GM12878 (cell line): ENCODE measurements around the gene COL27A1. TPM values are rescaled to one million over a fixed set of nuclear protein-coding genes. Genes with fewer than 3 reads are reported as not detected.

ENCODE experiments used
- ATAC-seq: fragments of 200-7000 bp; cut with Tn5 transposase; 3 replicates; pipeline ENCODE4 v1.9.1; 2020; ENCODE audit warnings: mild to moderate bottlenecking, moderate library complexity
- BruUV-seq: library from RNA; stranded (reverse); fragments of 400-500 nt; replicated peaks from 2 replicates; lab custom pipeline; 2021; lab: Mats Ljungman, UMichigan
- CTCF ChIA-PET: fragments of 300-600 bp; sonication (Branson Sonifier 250); formaldehyde crosslinking; extraction: SDS; loops from one replicate; lab custom pipeline; 2021; ENCODE audit warnings: inconsistent platforms; lab: Yijun Ruan, JAX
- POLR2A ChIA-PET: fragments of 350-600 bp; formaldehyde crosslinking; extraction: SDS; loops from one replicate; lab custom pipeline; 2021; ENCODE audit warnings: inconsistent platforms; lab: Charles Lee
- RAD21 ChIA-PET: fragments of 300-600 bp; sonication (Branson Sonifier 250); formaldehyde crosslinking; loops from one replicate; lab custom pipeline; 2023; ENCODE audit warnings: antibody characterized with exemption; ENCODE audit not compliant: unreplicated experiment; lab: Charles Lee
- SMC1A ChIA-PET: fragments of 300-600 bp; sonication (Branson Sonifier 250); formaldehyde crosslinking; loops from one replicate; lab custom pipeline; 2023; ENCODE audit not compliant: unreplicated experiment, uncharacterized antibody; lab: Charles Lee
- DNase-seq: peaks from one replicate; pipeline ENCODE4 v3.0.0-alpha.2; 2011; ENCODE audit warnings: low read depth, low spot score
- FAIRE-seq: peaks from 3 replicates; lab custom pipeline; 2011; peaks lifted over from hg19 to GRCh38; lab: Jason Lieb, UNC
- H2AFZ ChIP-seq: 2 replicates; pipeline ENCODE4 v1.6.0; 2011; ENCODE audit warnings: low read depth, low read length, control low read depth; ENCODE audit not compliant: control insufficient read depth
- H3K27ac ChIP-seq: 2 replicates; pipeline ENCODE4 v1.5.1; 2011; ENCODE audit warnings: control low read depth; ENCODE audit not compliant: control insufficient read depth, insufficient read depth
- H3K27me3 ChIP-seq, 2 experiments: replicated peaks in 1 of 2; 2 replicates each; pipeline versions ENCODE4 v1.6.0 to v1.6.1; 2011; ENCODE audit warnings: low read length in 1 of 2; ENCODE audit not compliant: control insufficient read depth in 2 of 2, insufficient read depth in 2 of 2
- H3K36me3 ChIP-seq, 2 experiments: 2 replicates each; pipeline ENCODE4 v1.5.1; 2011; ENCODE audit warnings: low read length in 1 of 2; ENCODE audit not compliant: control insufficient read depth in 2 of 2, insufficient read depth in 2 of 2
- H3K4me1 ChIP-seq: 2 replicates; pipeline ENCODE4 v1.6.1; 2011; ENCODE audit warnings: mild to moderate bottlenecking, low read length, moderate library complexity, mixed read lengths; ENCODE audit not compliant: control insufficient read depth, insufficient read depth
- H3K4me2 ChIP-seq: 2 replicates; pipeline ENCODE4 v1.6.0; 2011; ENCODE audit warnings: control low read depth; ENCODE audit not compliant: control insufficient read depth, insufficient read depth
- H3K4me3 ChIP-seq: fragments of 200-600 bp; sonication (generic); 2 replicates; pipeline ENCODE4 v1.5.1; 2016
- H3K79me2 ChIP-seq: 2 replicates; pipeline ENCODE4 v1.6.0; 2011; ENCODE audit warnings: low read length; ENCODE audit not compliant: control insufficient read depth, insufficient read depth
- H3K9ac ChIP-seq: 2 replicates; pipeline ENCODE4 v1.8.0; 2011; ENCODE audit warnings: low read length, control low read depth, mixed read lengths; ENCODE audit not compliant: control insufficient read depth, insufficient read depth
- H3K9me3 ChIP-seq: replicated peaks from 3 replicates; pipeline ENCODE4 v1.5.1; 2011; ENCODE audit warnings: mild to moderate bottlenecking, low read length; ENCODE audit not compliant: control insufficient read depth, insufficient read depth
- H4K20me1 ChIP-seq: 2 replicates; pipeline ENCODE4 v1.6.0; 2011; ENCODE audit not compliant: control insufficient read depth, insufficient read depth
- BMI1 ChIP-seq: fragments of 450-650 bp; IDR thresholded peaks from 2 replicates; pipeline ENCODE4 v1.6.1; 2016; ENCODE audit warnings: mild to moderate bottlenecking, moderate library complexity, borderline replicate concordance
- IRF5 ChIP-seq: fragments of 450-650 bp; IDR thresholded peaks from 2 replicates; pipeline ENCODE4 v1.6.1; 2017; ENCODE audit warnings: borderline replicate concordance
- KLF5 ChIP-seq: fragments of 450-650 bp; IDR thresholded peaks from 2 replicates; pipeline ENCODE4 v1.6.1; 2014; ENCODE audit warnings: mild to moderate bottlenecking; ENCODE audit not compliant: partially characterized antibody
- MTA2 ChIP-seq: fragments of 450-650 bp; IDR thresholded peaks from 2 replicates; pipeline ENCODE4 v1.6.1; 2016; ENCODE audit warnings: low read depth, mild to moderate bottlenecking, moderate library complexity
- NRF1 ChIP-seq: conservative IDR thresholded peaks from 2 replicates; pipeline ENCODE4 v1.6.1; 2011; ENCODE audit warnings: mild to moderate bottlenecking, low read depth, low read length, improper control_type of control experiment
- POLR2AphosphoS5 ChIP-seq: IDR thresholded peaks from 2 replicates; pipeline ENCODE4 v1.6.1; 2011; ENCODE audit warnings: mild to moderate bottlenecking, low read length, inconsistent platforms
- RAD21 ChIP-seq: IDR thresholded peaks from 2 replicates; pipeline ENCODE4 v1.6.1; 2011; ENCODE audit warnings: mild to moderate bottlenecking, low read depth, low read length, moderate library complexity; ENCODE audit not compliant: insufficient read depth
- SUPT20H ChIP-seq: IDR thresholded peaks from 2 replicates; pipeline ENCODE4 v1.6.1; 2011; ENCODE audit warnings: low read depth, mild to moderate bottlenecking, low read length, moderate library complexity, borderline replicate concordance; ENCODE audit not compliant: control insufficient read depth
- WRNIP1 ChIP-seq: IDR thresholded peaks from 2 replicates; pipeline ENCODE4 v1.6.1; 2011; ENCODE audit warnings: low read depth, low read length, improper control_type of control experiment, borderline replicate concordance
- WGBS: methylation state at CpG from one replicate; pipeline ENCODE4 v1.1.6; 2016; ENCODE audit warnings: low lambda C conversion rate; ENCODE audit not compliant: insufficient replicate concordance, insufficient coverage; ENCODE audit errors: missing lambda C conversion rate; 5-methylcytosine and 5-hydroxymethylcytosine counted together
- in situ Hi-C: fragments of 300-500 bp; cut with MboI; formaldehyde crosslinking; loops from 9 replicates; pipeline ENCODE4 v1.14.3; 2018; ENCODE audit warnings: mixed read lengths
- intact Hi-C: fragments of 100-400 bp; cut with micrococcal nuclease; formaldehyde crosslinking; loops from one replicate; pipeline ENCODE4 v1.14.2; 2022; ENCODE audit not compliant: unreplicated experiment
- polyA plus RNA-seq, 11 experiments: library from polyadenylated mRNA; depleted of rRNA in 4 of 11; unstranded in 6 of 11; stranded (reverse) in 5 of 11; fragments of >200 nt; fragmentation: Nextera tagmentation in 4 of 11; fragmentation: Illumina TruSeq in 1 of 11; extraction: Ambion mirVana in 4 of 11; extraction: Trizol in 1 of 11; gene quantifications; 1 replicate in 1 of 11; 2 replicates in 10 of 11; pipeline versions ENCODE4 v1.2.1 to v1.2.3, GENCODE V29; 2011 to 2016; ENCODE audit warnings: inconsistent platforms in 2 of 11, missing spikeins in 2 of 11, low read depth in 1 of 11
- total RNA-seq, 4 experiments: library from RNA; depleted of rRNA in 3 of 4; stranded (reverse); fragments of >200 nt in 3 of 4; fragmentation: Illumina TruSeq in 1 of 4; extraction: Trizol in 1 of 4; gene quantifications; 2 replicates each; pipeline versions ENCODE4 v1.2.1 to v1.2.3, GENCODE V29; 2013 to 2021
- TF ChIP-seq, protein P1 (sequence below): fragments of 450-650 bp; IDR thresholded peaks from 2 replicates; pipeline ENCODE4 v1.6.1; 2017; ENCODE audit warnings: mild to moderate bottlenecking, moderate library complexity

The COL27A1 gene
- total and polyA plus RNA-seq, 10 of the 15 experiments (the other 5 are each of a cell fraction or from before 2014, with no cell fraction given): 0.10 TPM; not detected in 9

DNA sequence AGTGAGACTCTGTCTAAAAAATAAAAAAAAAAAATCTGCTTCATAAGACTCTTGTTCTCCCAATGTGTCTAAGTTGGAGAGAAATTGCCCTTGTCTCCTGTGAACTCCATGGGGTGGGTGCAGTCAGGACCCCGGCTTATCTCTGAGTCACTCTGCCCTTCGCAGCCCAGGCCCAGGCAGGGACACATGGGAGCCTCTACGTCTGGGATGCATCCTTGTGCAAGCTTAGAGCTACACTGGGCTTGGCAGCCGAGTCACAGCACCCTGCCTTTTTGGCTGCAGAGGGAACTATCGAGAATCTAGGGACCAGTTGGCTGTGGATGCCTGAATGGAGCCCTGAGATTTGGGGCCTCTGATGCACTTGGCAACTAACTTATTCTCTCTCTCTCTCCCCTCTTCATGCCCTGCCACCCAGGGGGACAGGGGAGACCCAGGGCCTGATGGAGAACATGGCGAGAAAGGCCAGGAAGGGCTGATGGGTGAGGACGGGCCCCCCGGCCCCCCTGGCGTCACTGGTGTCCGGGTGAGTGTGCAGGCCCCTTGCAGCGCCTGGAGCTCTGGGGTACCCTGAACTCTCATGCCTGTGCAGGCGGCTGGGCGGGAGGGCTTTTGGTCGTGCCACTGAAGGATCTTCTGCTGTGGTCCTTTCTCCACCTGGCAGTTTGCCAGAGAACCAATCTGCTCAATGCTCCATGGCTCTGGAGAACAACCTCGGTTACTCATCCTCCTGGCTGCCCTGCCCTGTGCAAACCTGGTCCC is 120.1 kb downstream of the COL27A1 start (continued):
- TF ChIP-seq, protein P1, sequence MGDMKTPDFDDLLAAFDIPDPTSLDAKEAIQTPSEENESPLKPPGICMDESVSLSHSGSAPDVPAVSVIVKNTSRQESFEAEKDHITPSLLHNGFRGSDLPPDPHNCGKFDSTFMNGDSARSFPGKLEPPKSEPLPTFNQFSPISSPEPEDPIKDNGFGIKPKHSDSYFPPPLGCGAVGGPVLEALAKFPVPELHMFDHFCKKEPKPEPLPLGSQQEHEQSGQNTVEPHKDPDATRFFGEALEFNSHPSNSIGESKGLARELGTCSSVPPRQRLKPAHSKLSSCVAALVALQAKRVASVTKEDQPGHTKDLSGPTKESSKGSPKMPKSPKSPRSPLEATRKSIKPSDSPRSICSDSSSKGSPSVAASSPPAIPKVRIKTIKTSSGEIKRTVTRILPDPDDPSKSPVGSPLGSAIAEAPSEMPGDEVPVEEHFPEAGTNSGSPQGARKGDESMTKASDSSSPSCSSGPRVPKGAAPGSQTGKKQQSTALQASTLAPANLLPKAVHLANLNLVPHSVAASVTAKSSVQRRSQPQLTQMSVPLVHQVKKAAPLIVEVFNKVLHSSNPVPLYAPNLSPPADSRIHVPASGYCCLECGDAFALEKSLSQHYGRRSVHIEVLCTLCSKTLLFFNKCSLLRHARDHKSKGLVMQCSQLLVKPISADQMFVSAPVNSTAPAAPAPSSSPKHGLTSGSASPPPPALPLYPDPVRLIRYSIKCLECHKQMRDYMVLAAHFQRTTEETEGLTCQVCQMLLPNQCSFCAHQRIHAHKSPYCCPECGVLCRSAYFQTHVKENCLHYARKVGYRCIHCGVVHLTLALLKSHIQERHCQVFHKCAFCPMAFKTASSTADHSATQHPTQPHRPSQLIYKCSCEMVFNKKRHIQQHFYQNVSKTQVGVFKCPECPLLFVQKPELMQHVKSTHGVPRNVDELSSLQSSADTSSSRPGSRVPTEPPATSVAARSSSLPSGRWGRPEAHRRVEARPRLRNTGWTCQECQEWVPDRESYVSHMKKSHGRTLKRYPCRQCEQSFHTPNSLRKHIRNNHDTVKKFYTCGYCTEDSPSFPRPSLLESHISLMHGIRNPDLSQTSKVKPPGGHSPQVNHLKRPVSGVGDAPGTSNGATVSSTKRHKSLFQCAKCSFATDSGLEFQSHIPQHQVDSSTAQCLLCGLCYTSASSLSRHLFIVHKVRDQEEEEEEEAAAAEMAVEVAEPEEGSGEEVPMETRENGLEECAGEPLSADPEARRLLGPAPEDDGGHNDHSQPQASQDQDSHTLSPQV: no peak
- TF ChIP-seq KLF5 (no peak), NRF1 (no peak), BMI1 (no peak)
- TF ChIP-seq, all 136 proteins: peak for 0

GRCh38 chr9:114276908-114277821 is 121.8 kb downstream of the COL27A1 start:
- no peak for FAIRE-seq
- no peak for TF ChIP-seq SUPT20H
- no peak for TF ChIP-seq RAD21
- TF ChIP-seq IRF5: no peak
- no peak for TF ChIP-seq MTA2
- no peak for TF ChIP-seq POLR2AphosphoS5
- no peak for TF ChIP-seq WRNIP1

More at GRCh38 chr9:114276908-114277821, 121.8 kb downstream of the COL27A1 start:
- Histone ChIP-seq H4K20me1 (no peaks in the 10 kb centered on the region), H3K4me2 (no peak overlapping the region), H3K4me3 (no peak overlapping the region), H3K36me3 (no peaks in the 10 kb centered on the region), H3K27ac (no peak overlapping the region), H3K79me2 (no peaks in the 10 kb centered on the region), H2AFZ (no peak overlapping the region), H3K27me3 (peaks cover 0 to 5% of the 10 kb centered on the region in 2 experiments; a peak in 1 of 4 replicates), H3K9ac (no peak overlapping the region), H3K9me3 (no peaks in the 10 kb centered on the region), H3K4me1 (no peaks in the 10 kb centered on the region)
- ChIA-PET RAD21 (no interaction called here), SMC1A (no interaction called here), CTCF (no interaction called here), POLR2A (no interaction called here)
- WGBS: 36% methylated on average over 18 of the region's 18 CpGs
- intact Hi-C loops: no loop called here
- ATAC-seq (no peak), DNase-seq (no peak)
- no TSS peak for BruUV-seq
- in situ Hi-C loops: loop anchor here (25.0 kb wide), 1 partner anchor 190 kb away; the partner anchor contains the start of genes AMBP and KIF12
